HEK293 (cell line): ENCODE data around the gene XRCC6.

ENCODE experiments used
- CTCF ChIA-PET: fragments of 350-600 bp; formaldehyde crosslinking; extraction: SDS; loops from one replicate; lab custom pipeline; 2021; ENCODE audit warnings: antibody characterized with exemption; lab: Yijun Ruan, JAX
- POLR2A ChIA-PET: fragments of 300-600 bp; formaldehyde crosslinking; extraction: SDS; loops from one replicate; lab custom pipeline; 2020; ENCODE audit warnings: antibody characterized with exemption, inconsistent platforms; lab: Yijun Ruan, JAX
- H3K27ac ChIP-seq: fragments of 200-500 bp; sonication (Bioruptor generic); 2 replicates; pipeline ENCODE4 v1.5.1; 2014; ENCODE audit warnings: low read depth, low read length, control low read depth, inconsistent platforms; ENCODE audit errors: extremely low read depth
- H3K36me3 ChIP-seq, 2 experiments: fragments of 200-500 bp in 1 of 2; sonication (Bioruptor generic) in 1 of 2; 1 replicate in 1 of 2; 2 replicates in 1 of 2; pipeline ENCODE4 v1.5.1; 2014 to 2017; ENCODE audit warnings: inconsistent platforms in 2 of 2, low read length in 2 of 2; ENCODE audit not compliant: control insufficient read depth in 2 of 2, insufficient read depth in 1 of 2
- H3K4me1 ChIP-seq: fragments of 200-500 bp; sonication (Bioruptor generic); 2 replicates; pipeline ENCODE4 v1.5.1; 2014; ENCODE audit warnings: mild to moderate bottlenecking, low read length, inconsistent platforms; ENCODE audit not compliant: control insufficient read depth, insufficient read depth
- H3K4me3 ChIP-seq: 2 replicates; pipeline ENCODE4 v1.5.1; 2011; ENCODE audit warnings: low read depth, mild to moderate bottlenecking, control low read depth, low read length, moderate library complexity
- H3K9me3 ChIP-seq: fragments of 200-500 bp; sonication (Bioruptor generic); 2 replicates; pipeline ENCODE4 v1.5.1; 2014; ENCODE audit warnings: low read depth, low read length, inconsistent platforms; ENCODE audit not compliant: control insufficient read depth, insufficient read depth
- CTCF ChIP-seq: fragments of 450-650 bp; formaldehyde crosslinking; IDR thresholded peaks from 2 replicates; pipeline ENCODE4 v1.5.1; 2016; ENCODE audit warnings: missing biosample characterization, missing genetic modification characterization
- KLF1 ChIP-seq: fragments of 450-650 bp; formaldehyde crosslinking; IDR thresholded peaks from 2 replicates; pipeline ENCODE4 v1.5.1; 2016; ENCODE audit warnings: missing biosample characterization, missing genetic modification characterization
- KLF8 ChIP-seq: fragments of 450-650 bp; formaldehyde crosslinking; IDR thresholded peaks from 2 replicates; pipeline ENCODE4 v1.5.1; 2016; ENCODE audit warnings: missing biosample characterization, missing genetic modification characterization
- OSR2 ChIP-seq: fragments of 450-650 bp; formaldehyde crosslinking; IDR thresholded peaks from 2 replicates; pipeline ENCODE4 v1.5.1; 2016; ENCODE audit warnings: missing biosample characterization, missing genetic modification characterization
- REST ChIP-seq: fragments of 450-650 bp; formaldehyde crosslinking; IDR thresholded peaks from 2 replicates; pipeline ENCODE4 v1.5.1; 2016; ENCODE audit warnings: missing biosample characterization, missing genetic modification characterization
- SP7 ChIP-seq: fragments of 450-650 bp; formaldehyde crosslinking; IDR thresholded peaks from 2 replicates; pipeline ENCODE4 v1.5.1; 2016; ENCODE audit warnings: missing biosample characterization, missing genetic modification characterization
- TRIM28 ChIP-seq: IDR thresholded peaks from 2 replicates; pipeline ENCODE4 v1.6.1; 2011; ENCODE audit warnings: low read length, control low read depth, borderline replicate concordance
- YY1 ChIP-seq: fragments of 450-650 bp; formaldehyde crosslinking; IDR thresholded peaks from 2 replicates; pipeline ENCODE4 v1.5.1; 2018; ENCODE audit warnings: missing biosample characterization, missing genetic modification characterization
- ZBTB10 ChIP-seq: fragments of 450-650 bp; formaldehyde crosslinking; IDR thresholded peaks from 2 replicates; pipeline ENCODE4 v1.5.1; 2016; ENCODE audit warnings: missing biosample characterization, missing genetic modification characterization
- ZBTB17 ChIP-seq: fragments of 450-650 bp; formaldehyde crosslinking; IDR thresholded peaks from 2 replicates; pipeline ENCODE4 v1.5.1; 2016; ENCODE audit warnings: missing biosample characterization, missing genetic modification characterization
- ZBTB20 ChIP-seq: fragments of 450-650 bp; formaldehyde crosslinking; IDR thresholded peaks from 2 replicates; pipeline ENCODE4 v1.5.1; 2016; ENCODE audit warnings: missing biosample characterization, missing genetic modification characterization
- ZBTB26 ChIP-seq: fragments of 450-650 bp; formaldehyde crosslinking; optimal IDR thresholded peaks from 2 replicates; pipeline ENCODE3; 2016; ENCODE audit warnings: missing biosample characterization, mild to moderate bottlenecking, missing genetic modification characterization
- ZBTB7A ChIP-seq: fragments of 450-650 bp; formaldehyde crosslinking; IDR thresholded peaks from 2 replicates; pipeline ENCODE4 v1.5.1; 2016; ENCODE audit warnings: low read depth, missing biosample characterization, missing genetic modification characterization
- ZBTB8A ChIP-seq: fragments of 450-650 bp; formaldehyde crosslinking; IDR thresholded peaks from 2 replicates; pipeline ENCODE4 v1.5.1; 2016; ENCODE audit warnings: missing biosample characterization, missing genetic modification characterization
- ZNF2 ChIP-seq: fragments of 450-650 bp; formaldehyde crosslinking; IDR thresholded peaks from 2 replicates; pipeline ENCODE4 v1.5.1; 2016; ENCODE audit warnings: missing biosample characterization, missing genetic modification characterization
- ZNF239 ChIP-seq: fragments of 450-650 bp; formaldehyde crosslinking; IDR thresholded peaks from 2 replicates; pipeline ENCODE4 v1.5.1; 2016; ENCODE audit warnings: missing biosample characterization, missing genetic modification characterization
- ZNF274 ChIP-seq, 2 experiments: fragments of 200-500 bp in 1 of 2; fragments of 450-650 bp in 1 of 2; sonication (Bioruptor generic) in 1 of 2; formaldehyde crosslinking in 1 of 2; IDR thresholded peaks; 2 replicates each; pipeline versions ENCODE4 v1.5.1 to v1.6.1; 2014 to 2016; ENCODE audit warnings: borderline replicate concordance in 1 of 2, inconsistent platforms in 1 of 2, low read length in 1 of 2, missing biosample characterization in 1 of 2, missing genetic modification characterization in 1 of 2
- ZNF324 ChIP-seq: fragments of 450-650 bp; formaldehyde crosslinking; IDR thresholded peaks from 2 replicates; pipeline ENCODE4 v1.5.1; 2016; ENCODE audit warnings: missing biosample characterization, missing genetic modification characterization
- ZNF394 ChIP-seq: fragments of 450-650 bp; formaldehyde crosslinking; IDR thresholded peaks from 2 replicates; pipeline ENCODE4 v1.5.1; 2016; ENCODE audit warnings: missing biosample characterization, missing genetic modification characterization, mild to moderate bottlenecking, moderate library complexity, borderline replicate concordance
- ZNF426 ChIP-seq: fragments of 450-650 bp; formaldehyde crosslinking; IDR thresholded peaks from 2 replicates; pipeline ENCODE4 v1.5.1; 2017; ENCODE audit warnings: missing biosample characterization, missing genetic modification characterization, mild to moderate bottlenecking, inconsistent platforms, moderate library complexity
- ZNF629 ChIP-seq: fragments of 450-650 bp; formaldehyde crosslinking; IDR thresholded peaks from 2 replicates; pipeline ENCODE4 v1.5.1; 2017; ENCODE audit warnings: missing biosample characterization, missing genetic modification characterization
- ZNF660 ChIP-seq: fragments of 450-650 bp; IDR thresholded peaks from 2 replicates; pipeline ENCODE4 v1.5.1; 2018; ENCODE audit warnings: missing biosample characterization, mild to moderate bottlenecking, missing genetic modification characterization
- ZNF677 ChIP-seq: fragments of 450-650 bp; IDR thresholded peaks from 2 replicates; pipeline ENCODE4 v1.5.0; 2018; ENCODE audit warnings: missing biosample characterization, mild to moderate bottlenecking, missing genetic modification characterization, moderate library complexity
- ZNF777 ChIP-seq: fragments of 450-650 bp; formaldehyde crosslinking; IDR thresholded peaks from 2 replicates; pipeline ENCODE4 v1.5.1; 2017; ENCODE audit warnings: missing biosample characterization, missing genetic modification characterization, borderline replicate concordance
- ZNF785 ChIP-seq: fragments of 450-650 bp; formaldehyde crosslinking; IDR thresholded peaks from 2 replicates; pipeline ENCODE4 v1.5.1; 2016; ENCODE audit warnings: missing biosample characterization, missing genetic modification characterization
- ZSCAN30 ChIP-seq: fragments of 450-650 bp; IDR thresholded peaks from 2 replicates; pipeline ENCODE4 v1.5.1; 2018; ENCODE audit warnings: missing biosample characterization, mild to moderate bottlenecking, missing genetic modification characterization, moderate library complexity
- ZSCAN5A ChIP-seq: fragments of 450-650 bp; formaldehyde crosslinking; IDR thresholded peaks from 2 replicates; pipeline ENCODE4 v1.5.1; 2016; ENCODE audit warnings: missing biosample characterization, missing genetic modification characterization

XRCC6 gene

GRCh38 chr22:41620589-41621098 is 451 bp upstream of the XRCC6 start, which contains the start of gene DESI1:
Gene DESI1 (minus strand): TSS chr22:41621043. CDS start chr22:41620839, 204 bp downstream.
- POLR2A ChIA-PET = interaction anchor here (0.6 to 3.5 kb wide), 46 partner anchors 9 to 326 kb away, joined by 3 to 75 read pairs (median 4); partner anchors contain the start of genes CCDC134, CENPM, CSDC2 and PHF5A
- H3K36me3 ChIP-seq = peaks cover 34 to 35% of the 10 kb centered on the region in 2 experiments
- peaks cover 3% of the 10 kb centered on the region; the same call in 1 of the 2 replicates for H3K4me1 ChIP-seq
- no peaks in the 10 kb centered on the region for H3K9me3 ChIP-seq
- H3K4me3 ChIP-seq = peak within 1 kb of the TSS; percentile 98
- CTCF ChIA-PET = interaction anchor here (1.0 kb wide), 1 partner anchor 23 kb away, joined by 3 read pairs; no protein-coding TSS in a partner anchor
- H3K27ac ChIP-seq = peak within 1 kb of the TSS; percentile 97
- peak; percentile 37 for TF ChIP-seq ZNF785 (tag by site-specific recombination)
- no peak for TF ChIP-seq ZNF629 (tag by site-specific recombination)
- TF ChIP-seq ZBTB10 = peak; percentile 57; the same call in 1 of the 2 replicates
- peak; percentile 47; the same call in 1 of the 2 replicates for TF ChIP-seq ZNF324 (tag by site-specific recombination)
- peak; percentile 91 for TF ChIP-seq ZNF777 (tag by site-specific recombination)
- no peak for TF ChIP-seq ZNF677
- TF ChIP-seq OSR2 = peak; percentile 97
- TF ChIP-seq ZBTB17 = peak; percentile 1; the same call in 1 of the 2 replicates
- peak; percentile 55; the same call in 1 of the 2 replicates for TF ChIP-seq KLF1 (tag by site-specific recombination)
- TF ChIP-seq ZNF394 (tag by site-specific recombination) = peak; percentile 13; the same call in 1 of the 2 replicates
- peak; percentile 75 for TF ChIP-seq ZNF660 (tag by site-specific recombination)
- peak; percentile 21; the same call in 1 of the 2 replicates for TF ChIP-seq YY1
- TF ChIP-seq ZNF274 (IDR thresholded peaks at IDR 0.05; ENCODE audit: low read length) = no peak
- no peak for TF ChIP-seq ZNF274 (tag by site-specific recombination; IDR thresholded peaks at IDR 0.05; ENCODE audit: borderline replicate concordance)
- peak; percentile 62; the same call in 1 of the 2 replicates for TF ChIP-seq ZBTB20 (tag by site-specific recombination)
- peak; percentile 19; the same call in 1 of the 2 replicates for TF ChIP-seq CTCF (tag by site-specific recombination)
- no peak for TF ChIP-seq ZNF239
- peak; percentile 54 for TF ChIP-seq ZBTB26 (tag by site-specific recombination)
- TF ChIP-seq ZBTB7A (tag by site-specific recombination) = 0 out of 2 replicates have a peak, but pooled peaks have one; percentile 75
- peak; percentile 60 for TF ChIP-seq ZBTB8A (tag by site-specific recombination)
- TF ChIP-seq ZSCAN30 (tag by site-specific recombination) = peak; percentile 30; the same call in 1 of the 2 replicates
- 0 out of 2 replicates have a peak, but pooled peaks have one; percentile 66 for TF ChIP-seq ZSCAN5A (tag by site-specific recombination)
- 0 out of 2 replicates have a peak, but pooled peaks have one; percentile 14 for TF ChIP-seq REST (tag by site-specific recombination)
- no peak for TF ChIP-seq ZNF426
- TF ChIP-seq ZNF2 = peak; percentile 61
- TF ChIP-seq SP7 (tag by site-specific recombination) = peak; percentile 21
- TF ChIP-seq TRIM28 = no peak
- peak; percentile 72; the same call in 1 of the 2 replicates for TF ChIP-seq KLF8 (tag by site-specific recombination)
